Smooth muscle cell of bladder (primary cell): Measurements from ENCODE around the gene FAM204A. TPM values are rescaled to one million over a fixed set of nuclear protein-coding genes. Genes with fewer than 3 reads are reported as not detected.

Source experiments
- total RNA-seq: library from RNA; depleted of rRNA; stranded (reverse); fragments of >200 nt; gene quantifications from 2 replicates; pipeline ENCODE4 v1.2.3, GENCODE V29; 2014

The FAM204A gene
- total RNA-seq, result 36.3 and 41.3 TPM in 2 replicates

DNA sequence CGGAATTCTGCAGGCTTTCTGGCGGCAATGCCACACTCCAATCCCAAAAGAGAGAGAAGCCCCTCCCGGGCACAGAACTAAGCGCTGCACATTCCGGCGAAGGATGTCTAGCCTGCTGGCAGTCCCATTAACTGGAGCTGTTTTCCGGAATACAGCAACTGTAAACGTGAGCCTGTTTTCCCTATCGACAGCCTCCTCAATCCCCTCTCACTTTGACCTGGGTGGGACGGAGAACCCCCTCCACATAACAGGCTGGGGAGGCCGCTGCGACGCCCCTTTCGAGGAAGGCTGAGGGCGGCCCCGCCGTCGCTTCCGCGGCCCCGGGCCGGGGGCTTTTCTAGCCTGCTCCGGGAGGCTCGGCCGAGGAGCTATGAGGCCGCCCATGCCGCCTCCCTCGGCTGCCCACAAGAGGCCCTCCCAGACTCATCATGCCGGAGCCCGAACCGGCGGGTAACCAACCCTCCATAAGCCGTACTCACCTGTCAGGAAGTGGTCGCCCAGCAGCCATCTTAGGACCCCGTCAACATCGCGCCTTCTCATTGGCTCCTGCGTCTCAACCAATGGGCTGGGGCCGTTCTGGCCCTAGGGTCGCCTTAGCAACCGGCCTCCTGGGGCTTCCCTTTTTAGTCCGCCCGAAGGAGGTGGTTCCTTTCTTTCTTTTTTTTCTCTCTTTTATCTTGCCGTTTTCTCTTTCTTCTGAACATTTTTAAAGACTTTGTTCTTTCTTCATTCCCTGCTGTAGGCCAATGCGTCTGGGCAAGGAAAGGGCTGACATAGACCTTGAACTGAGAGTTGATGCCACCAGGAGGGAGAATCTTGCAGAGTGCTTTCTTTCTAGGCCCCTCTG is at the start of gene FAM204A:
Gene FAM204A (minus strand): TSS at position 534 of the 847 bp plus-strand sequence. CDS start 5,909 bp downstream, outside the sequence.

